Activated CD4-positive, alpha-beta T cell treated with anti-CD3 and anti-CD28 coated beads for 36 hours (primary cell): ENCODE measurements around the gene PTCH2. TPM values are rescaled to one million over a fixed set of nuclear protein-coding genes. Genes with fewer than 3 reads are reported as not detected.
"Not testable (repeated sequence)": the region's sequence is repeated elsewhere in the genome, so short reads cannot be mapped to it uniquely, and the experiment has no call there.

Source experiments
- ATAC-seq: fragments of 200-7000 bp; cut with Tn5 transposase; one replicate; pipeline ENCODE4 v1.10.0; 2021; ENCODE audit warnings: mild to moderate bottlenecking, moderate library complexity
- CTCF ChIA-PET: fragments of 350-600 bp; sonication (Branson Sonifier 250); formaldehyde crosslinking; loops from one replicate; lab custom pipeline; 2021; ENCODE audit warnings: antibody characterized with exemption; lab: Charles Lee
- POLR2A ChIA-PET: fragments of 350-600 bp; sonication (Branson Sonifier 250); formaldehyde crosslinking; loops from one replicate; lab custom pipeline; 2021; ENCODE audit warnings: antibody characterized with exemption, inconsistent platforms; lab: Charles Lee
- DNase-seq: peaks from one replicate; pipeline ENCODE4 v3.0.0-alpha.2; 2020
- H3K27ac Mint-ChIP-seq: one replicate; pipeline ENCODE4 v1.8.0; 2021; ENCODE audit warnings: mixed read lengths
- H3K27me3 Mint-ChIP-seq: one replicate; pipeline ENCODE4 v1.8.0; 2021; ENCODE audit warnings: mixed read lengths
- H3K36me3 Mint-ChIP-seq: one replicate; pipeline ENCODE4 v1.8.0; 2021; ENCODE audit warnings: low read depth, mixed read lengths
- H3K4me1 Mint-ChIP-seq: one replicate; pipeline ENCODE4 v1.8.0; 2021; ENCODE audit warnings: mixed read lengths
- H3K4me3 Mint-ChIP-seq: one replicate; pipeline ENCODE4 v1.8.0; 2021; ENCODE audit warnings: mild to moderate bottlenecking, moderate library complexity, mixed read lengths
- H3K9me3 Mint-ChIP-seq: one replicate; pipeline ENCODE4 v1.8.0; 2021; ENCODE audit warnings: low read depth, mixed read lengths
- intact Hi-C, 2 experiments: fragments of 100-400 bp; cut with DNase I in 1 of 2; cut with micrococcal nuclease in 1 of 2; formaldehyde crosslinking; loops; one replicate each; pipeline versions ENCODE4 v1.14.2 to v1.15.1; 2022 to 2024; cut with DNase I, micrococcal nuclease
- total RNA-seq, 2 experiments: library from RNA; stranded (reverse); gene quantifications; one replicate each; pipeline ENCODE4 v1.2.3, GENCODE V29; 2021

Gene PTCH2
- total RNA-seq, 2 experiments from 2014 or later = 0.37 to 0.69 TPM

DNA sequence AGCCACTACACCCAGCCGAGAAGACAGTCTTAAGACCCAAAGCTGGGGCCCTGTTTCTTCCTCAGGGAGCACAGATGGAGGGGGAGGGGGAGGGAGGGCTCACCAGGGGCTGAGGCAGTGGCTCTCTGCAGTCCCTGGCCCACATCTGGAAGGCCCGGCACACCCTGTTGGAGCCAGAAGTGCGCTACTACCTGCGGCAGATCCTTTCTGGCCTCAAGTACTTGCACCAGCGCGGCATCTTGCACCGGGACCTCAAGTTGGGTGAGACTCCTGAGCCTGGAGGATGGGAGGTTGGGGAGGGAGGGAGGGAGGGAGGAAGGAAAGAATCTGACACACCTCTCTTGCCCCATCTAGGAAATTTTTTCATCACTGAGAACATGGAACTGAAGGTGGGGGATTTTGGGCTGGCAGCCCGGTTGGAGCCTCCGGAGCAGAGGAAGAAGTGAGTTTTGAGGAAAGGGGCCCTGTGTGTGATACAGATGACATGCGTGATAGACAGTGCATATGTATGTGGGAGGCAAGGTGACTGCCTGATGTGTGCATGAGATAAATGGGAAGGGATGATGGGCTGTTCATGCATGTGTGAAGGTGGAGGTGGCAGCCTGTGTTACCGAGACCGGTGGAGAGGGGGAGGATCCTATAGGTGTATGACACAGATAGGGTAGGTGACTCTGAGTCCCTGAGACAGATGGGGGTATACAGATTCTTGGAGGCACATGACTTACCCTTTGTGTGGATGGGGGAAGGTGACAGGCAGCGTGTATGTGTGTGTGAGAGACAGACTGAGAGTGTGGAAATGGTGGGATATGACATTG is 41.4 kb downstream of the PTCH2 start:
- ATAC-seq (peak; percentile 13), DNase-seq (peak; percentile 65)
- Mint-ChIP-seq H3K4me3 (peak overlapping the region; percentile 87), H3K27me3 (no peaks in the 10 kb centered on the region), H3K27ac (peak overlapping the region; percentile 92), H3K9me3 (no peaks in the 10 kb centered on the region), H3K36me3 (peaks cover 54% of the 10 kb centered on the region), H3K4me1 (peaks cover 52% of the 10 kb centered on the region)
- intact Hi-C loops = loop anchor here (1.0 to 10.0 kb wide), 13 partner anchors 8 to 885 kb away; partner anchors contain the start of genes RNU5D-1 (in 2 of the 2), ARMH1 (in 1 of the 2), EIF2B3 (in 1 of the 2) and GPBP1L1 (in 1 of the 2)
- ChIA-PET CTCF (interaction anchor here (1.1 to 1.8 kb wide), 2 partner anchors 11 to 18 kb away, joined by 5 to 6 read pairs; no protein-coding TSS in a partner anchor), POLR2A (interaction anchor here (0.6 to 5.1 kb wide), 8 partner anchors 8 to 502 kb away, joined by 4 to 186 read pairs (median 18); partner anchors contain the start of genes BTBD19, HECTD3, RNU5D-1 and RPS8)

DNA sequence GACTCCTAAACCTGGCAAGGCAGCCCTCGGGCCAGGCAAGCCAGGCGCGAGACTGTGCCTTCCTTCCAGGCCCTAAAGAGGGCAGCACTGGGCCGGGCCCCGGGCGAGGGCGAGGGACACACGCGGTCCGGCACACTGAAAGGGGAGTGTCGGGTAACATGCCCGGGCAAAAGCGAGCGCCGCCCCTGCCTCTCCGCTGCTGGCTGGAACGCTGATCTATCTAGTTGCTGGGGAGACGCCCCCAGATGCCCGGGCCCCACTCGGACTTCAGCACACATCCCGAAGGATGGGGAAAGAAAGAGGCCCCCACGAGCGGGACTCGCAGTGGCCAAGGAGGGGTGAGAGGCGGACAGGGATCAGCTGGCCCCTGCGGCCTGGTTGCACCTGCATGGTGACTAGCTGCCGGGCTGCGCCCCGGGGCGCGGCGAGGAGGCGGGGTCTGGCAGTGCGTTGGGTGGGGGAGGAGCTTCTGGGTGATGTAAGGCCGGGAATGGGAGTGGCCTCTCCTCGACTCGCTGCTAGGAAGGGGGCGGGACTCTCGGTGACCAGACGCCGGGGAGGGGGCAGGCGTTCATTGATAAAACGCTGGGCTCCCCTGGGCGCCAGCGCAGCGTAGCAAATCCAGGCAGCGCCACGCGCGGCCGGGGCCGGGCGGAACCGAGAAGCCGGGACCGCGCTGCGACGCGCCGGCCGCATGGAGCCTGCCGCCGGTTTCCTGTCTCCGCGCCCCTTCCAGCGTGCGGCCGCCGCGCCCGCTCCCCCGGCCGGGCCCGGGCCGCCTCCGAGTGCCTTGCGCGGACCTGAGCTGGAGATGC is 43.1 kb downstream of the PTCH2 start, which contains the start of gene PLK3:
PLK3 (plus strand) TSS at position 608 of the 815 bp plus-strand sequence; CDS start at position 695, 87 bp downstream.
- peak within 1 kb of the TSS; percentile 100 for H3K27ac Mint-ChIP-seq
- no peaks in the 10 kb centered on the region for H3K9me3 Mint-ChIP-seq
- peak within 1 kb of the TSS; percentile 87 for H3K4me3 Mint-ChIP-seq
- H3K36me3 Mint-ChIP-seq = peaks cover 43% of the 10 kb centered on the region
- POLR2A ChIA-PET = interaction anchor here (0.6 to 5.1 kb wide), 20 partner anchors 9 to 722 kb away, joined by 3 to 186 read pairs (median 5); partner anchors contain the start of genes BEST4, BTBD19, HECTD3 and MUTYH
- DNase-seq (peak; percentile 99), ATAC-seq (peak; percentile 84)
- no peaks in the 10 kb centered on the region for H3K27me3 Mint-ChIP-seq
- CTCF ChIA-PET = interaction anchor here (0.6 to 2.3 kb wide), 14 partner anchors 9 to 271 kb away, joined by 3 to 22 read pairs (median 6); partner anchors contain the start of genes BEST4, EIF2B3, HECTD3 and RNU5D-1
- intact Hi-C loops = loop anchor here (2.0 to 10.0 kb wide), 11 partner anchors 19 to 887 kb away; partner anchors contain the start of genes RNU5D-1 (in 2 of the 2), ARMH1 (in 1 of the 2), EIF2B3 (in 1 of the 2) and GPBP1L1 (in 1 of the 2)
- peaks cover 41% of the 10 kb centered on the region for H3K4me1 Mint-ChIP-seq

DNA sequence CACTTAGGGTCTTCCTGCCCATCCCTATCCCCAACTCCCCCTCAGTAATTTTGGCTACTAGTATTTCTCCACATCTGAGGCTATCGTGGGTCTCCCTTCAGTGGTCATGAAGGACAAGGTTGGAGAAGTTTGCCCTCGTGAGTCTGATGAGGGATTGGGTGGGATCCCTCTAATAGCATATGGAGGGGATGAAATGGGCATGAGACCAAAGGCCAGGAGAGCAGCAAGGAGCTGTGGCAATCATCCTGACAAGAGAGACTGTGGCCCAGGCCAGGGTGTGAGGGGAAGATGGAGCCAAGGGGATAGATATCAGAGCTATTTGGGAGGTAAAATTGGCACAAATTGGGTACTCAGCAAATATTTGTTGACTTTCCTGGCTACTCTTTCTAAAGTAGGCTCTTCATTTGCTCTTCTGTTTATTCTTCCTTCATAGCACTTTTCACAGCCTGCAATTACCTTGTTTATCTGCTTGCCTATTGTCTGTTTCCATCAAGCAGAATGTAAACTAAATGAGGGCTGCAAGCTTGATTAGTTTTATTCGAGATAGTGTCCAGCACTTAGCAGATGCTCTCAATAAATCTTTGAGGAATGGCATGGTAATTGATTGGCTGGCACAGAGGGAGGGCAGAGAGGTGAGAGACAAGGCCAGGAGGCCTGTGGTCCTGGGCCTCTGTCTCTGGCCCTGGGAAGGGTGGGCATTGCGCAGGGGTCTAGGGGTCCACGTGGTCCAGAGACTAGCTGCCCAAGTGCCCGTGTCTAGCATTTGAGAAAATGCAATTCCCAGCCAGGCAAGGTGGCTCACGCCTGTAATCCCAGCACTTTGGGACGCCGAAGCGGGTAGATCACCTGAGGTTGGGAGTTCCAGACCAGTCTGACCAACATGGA is 44.3 kb downstream of the PTCH2 start:
- CTCF ChIA-PET = interaction anchor here (0.6 to 2.3 kb wide), 10 partner anchors 9 to 142 kb away, joined by 3 to 22 read pairs (median 3); partner anchors contain the start of genes BEST4, BTBD19 and RNU5D-1
- POLR2A ChIA-PET = interaction anchor here (0.8 to 5.1 kb wide), 4 partner anchors 11 to 23 kb away, joined by 3 to 186 read pairs (median 22); partner anchors contain the start of gene RPS8
- DNase-seq = peak; percentile 5
- Mint-ChIP-seq H3K36me3 (peaks cover 30% of the 10 kb centered on the region), H3K9me3 (no peaks in the 10 kb centered on the region), H3K4me3 (peak overlapping the region; percentile 87), H3K27ac (peak overlapping the region; percentile 100), H3K4me1 (peaks cover 29% of the 10 kb centered on the region), H3K27me3 (no peaks in the 10 kb centered on the region)
- intact Hi-C loops = no loop called here
- no peak for ATAC-seq

DNA sequence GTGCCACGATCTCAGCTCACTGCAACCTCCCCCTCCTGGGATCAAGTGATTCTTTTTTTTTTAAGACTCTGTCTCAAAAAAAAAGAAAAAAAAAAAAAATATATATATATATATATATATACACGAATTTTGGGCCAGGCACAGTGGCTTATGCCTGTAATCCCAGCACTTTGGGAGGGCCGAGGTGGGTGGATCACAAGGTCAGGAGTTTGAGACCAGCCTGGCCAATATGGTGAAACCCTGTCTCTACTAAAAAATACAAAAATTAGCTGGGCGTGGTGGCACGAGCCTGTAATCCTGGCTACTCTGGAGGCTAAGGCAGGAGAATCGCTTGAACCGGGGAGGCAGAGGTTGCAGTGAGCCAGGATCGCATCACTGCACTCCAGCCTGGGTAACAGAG is 45.2 kb downstream of the PTCH2 start:
- Mint-ChIP-seq H3K36me3 (peaks cover 22% of the 10 kb centered on the region), H3K4me1 (peaks cover 22% of the 10 kb centered on the region), H3K27ac (peak overlapping the region; percentile 42)
- DNase-seq = peak; percentile 7
- intact Hi-C loops, H3K27me3 Mint-ChIP-seq, ATAC-seq, H3K9me3 Mint-ChIP-seq, H3K4me3 Mint-ChIP-seq: not testable (repeated sequence)
- POLR2A ChIA-PET = interaction anchor here (0.9 to 5.1 kb wide), 2 partner anchors 22 to 506 kb away, joined by 9 to 186 read pairs; no protein-coding TSS in a partner anchor
- CTCF ChIA-PET = interaction anchor here (0.8 to 1.6 kb wide), 4 partner anchors 10 to 16 kb away, joined by 3 to 7 read pairs (median 3); partner anchors contain the start of gene BEST4

DNA sequence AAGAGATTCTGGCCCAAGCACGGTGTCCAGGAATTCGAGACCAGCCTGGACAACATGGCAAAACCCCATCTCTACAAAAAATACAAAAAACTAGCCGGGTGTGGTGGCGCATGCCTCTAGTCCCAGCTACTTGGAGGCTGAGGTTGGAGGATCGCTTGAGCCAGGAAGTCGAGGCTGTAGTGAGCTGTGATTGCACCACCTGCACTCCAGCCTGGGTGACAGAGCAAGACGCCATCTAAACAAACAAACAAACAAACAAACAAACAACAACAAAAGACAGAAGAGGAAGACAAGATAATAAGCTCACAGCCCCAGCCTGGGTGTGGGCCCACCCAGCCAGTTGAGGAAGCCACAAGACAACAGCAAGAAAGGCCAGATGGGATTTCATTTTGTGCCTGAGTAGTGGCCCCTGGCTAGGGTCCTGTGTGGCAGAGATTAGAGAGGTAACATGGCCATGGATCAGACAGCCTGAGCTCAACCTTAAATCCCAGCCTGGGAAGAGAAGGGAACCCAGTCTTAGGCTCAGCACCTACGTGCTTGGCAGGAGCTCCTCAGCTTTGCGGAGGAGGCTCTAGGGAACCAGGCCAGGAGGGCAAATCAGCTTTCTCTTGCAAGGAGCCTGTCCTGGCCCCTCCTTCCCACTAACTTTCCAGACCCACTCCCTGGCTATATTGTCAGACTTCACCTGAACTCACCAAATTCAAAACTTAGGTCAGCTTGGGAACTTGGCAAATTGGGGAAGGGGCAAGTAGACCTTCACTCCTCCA is 50.1 kb downstream of the PTCH2 start:
- ChIA-PET POLR2A (interaction anchor here (0.6 to 2.8 kb wide), 8 partner anchors 10 to 218 kb away, joined by 3 to 18 read pairs (median 4); partner anchors contain the start of genes BTBD19 and HECTD3), CTCF (interaction anchor here (0.5 to 1.8 kb wide), 11 partner anchors 9 to 220 kb away, joined by 3 to 8 read pairs (median 4); partner anchors contain the start of gene UROD)
- Mint-ChIP-seq H3K9me3 (no peaks in the 10 kb centered on the region), H3K27ac (no peak overlapping the region), H3K36me3 (no peaks in the 10 kb centered on the region), H3K27me3 (no peaks in the 10 kb centered on the region), H3K4me1 (no peaks in the 10 kb centered on the region), H3K4me3 (no peak overlapping the region)
- DNase-seq = peak; percentile 4
- intact Hi-C loops = no loop called here
- ATAC-seq = no peak

DNA sequence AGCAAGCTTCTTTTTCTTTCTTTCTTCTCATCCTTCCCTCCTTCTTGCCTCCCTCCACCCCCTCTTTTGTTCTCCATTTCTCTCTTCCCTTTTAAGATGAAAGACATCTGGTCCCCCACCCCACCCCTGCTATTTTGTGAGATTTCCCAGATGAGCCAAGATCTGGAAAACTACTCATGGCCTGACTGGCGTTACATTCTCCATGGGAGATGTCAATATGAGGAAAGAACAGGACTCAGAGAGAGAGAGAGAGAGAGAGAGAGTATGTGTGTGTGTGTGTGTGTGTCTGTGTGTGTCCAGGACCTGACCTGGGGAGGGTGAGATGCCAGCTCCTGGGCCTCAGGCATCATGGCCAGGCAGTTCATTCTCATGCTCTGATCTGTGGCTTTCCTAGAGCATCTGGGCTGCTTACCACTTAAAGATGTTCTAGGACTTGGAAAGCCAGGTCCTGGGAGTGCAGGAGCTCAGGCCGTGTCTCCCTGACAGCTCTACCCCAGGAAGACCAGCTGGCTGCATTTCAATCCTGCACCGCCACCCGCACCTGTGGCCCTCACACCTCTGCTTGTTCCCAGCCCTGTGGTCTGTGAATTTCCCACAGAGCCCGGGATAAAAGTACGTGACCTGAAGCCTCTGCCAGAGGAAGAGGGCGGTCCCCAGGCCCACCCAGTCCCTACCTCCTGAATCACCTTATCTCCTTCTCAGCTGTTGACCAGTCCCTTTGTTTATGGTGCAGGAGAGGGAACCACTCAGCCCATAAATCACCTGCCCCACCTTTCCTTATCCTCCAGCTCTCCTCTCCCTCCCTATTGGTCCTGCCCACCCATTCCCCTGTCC is 51.9 kb downstream of the PTCH2 start:
- DNase-seq (no peak), ATAC-seq (no peak)
- no peaks in the 10 kb centered on the region for H3K36me3 Mint-ChIP-seq
- POLR2A ChIA-PET = interaction anchor here (0.6 to 2.6 kb wide), 8 partner anchors 9 to 760 kb away, joined by 3 to 18 read pairs (median 4); partner anchors contain the start of genes PLK3 and RPS8
- no peaks in the 10 kb centered on the region for H3K9me3 Mint-ChIP-seq
- H3K27ac Mint-ChIP-seq = no peak overlapping the region
- intact Hi-C loops = no loop called here
- CTCF ChIA-PET = interaction anchor here (1.8 to 3.0 kb wide), 6 partner anchors 8 to 62 kb away, joined by 5 to 9 read pairs (median 6); partner anchors contain the start of genes PLK3 and RNU5D-1
- peaks cover 5% of the 10 kb centered on the region for H3K4me1 Mint-ChIP-seq
- no peak overlapping the region for H3K4me3 Mint-ChIP-seq
- no peaks in the 10 kb centered on the region for H3K27me3 Mint-ChIP-seq

DNA sequence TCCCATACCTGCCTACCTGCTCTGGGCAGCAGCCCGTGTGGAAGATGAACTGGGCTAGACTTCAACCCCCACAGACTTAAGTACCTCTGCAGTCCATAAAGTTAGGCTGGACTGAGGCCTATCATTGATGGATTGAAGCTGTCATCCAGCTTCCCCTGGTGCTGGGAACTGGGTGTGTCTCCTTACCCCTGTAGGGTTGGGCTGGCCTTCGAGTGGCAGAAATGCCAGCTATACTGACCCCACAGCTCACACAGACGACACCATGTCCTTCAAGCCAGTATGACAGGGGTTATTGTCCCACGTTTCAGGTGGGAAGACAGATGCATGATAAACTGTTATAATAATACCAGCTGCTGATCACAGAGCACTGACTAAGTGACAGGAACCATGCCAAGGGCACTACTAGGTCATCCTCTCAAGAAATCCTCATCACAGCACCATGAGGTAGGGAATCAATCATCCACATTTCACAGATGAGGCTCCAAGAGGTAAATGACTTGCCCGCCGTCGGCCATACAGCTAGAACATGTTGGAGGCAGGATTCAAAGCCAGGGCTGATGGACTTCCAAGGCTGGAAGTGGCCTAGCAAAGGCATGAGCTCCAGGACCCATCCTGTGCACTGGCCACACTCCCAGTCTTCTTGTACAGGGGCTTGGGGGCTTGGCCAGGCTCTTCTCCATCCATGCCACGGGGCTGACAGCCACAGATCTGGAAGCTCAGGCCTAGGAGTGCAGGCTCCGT is 54.8 kb downstream of the PTCH2 start, which contains the start of gene BEST4:
BEST4 (minus strand) TSS at position 51 of the 741 bp plus-strand sequence. CDS start 465 bp downstream, outside the sequence.
- Mint-ChIP-seq H3K36me3 (peaks cover 1% of the 10 kb centered on the region), H3K4me1 (peaks cover 27% of the 10 kb centered on the region), H3K4me3 (no peak within 1 kb of the TSS), H3K27me3 (no peaks in the 10 kb centered on the region), H3K9me3 (no peaks in the 10 kb centered on the region), H3K27ac (no peak within 1 kb of the TSS)
- CTCF ChIA-PET = interaction anchor here (0.6 to 1.3 kb wide), 6 partner anchors 8 to 705 kb away, joined by 3 to 4 read pairs (median 3); partner anchors contain the start of gene PLK3
- DNase-seq (no peak), ATAC-seq (no peak)
- POLR2A ChIA-PET = interaction anchor here (0.6 to 3.2 kb wide), 7 partner anchors 12 to 760 kb away, joined by 3 to 29 read pairs (median 5); partner anchors contain the start of genes DYNLT4, PLK3 and RNU5D-1
- intact Hi-C loops = loop anchor here in 1 of 2 experiments (5.0 kb wide), 1 partner anchor 224 kb away; the partner anchor contains the start of genes HECTD3 and UROD

DNA sequence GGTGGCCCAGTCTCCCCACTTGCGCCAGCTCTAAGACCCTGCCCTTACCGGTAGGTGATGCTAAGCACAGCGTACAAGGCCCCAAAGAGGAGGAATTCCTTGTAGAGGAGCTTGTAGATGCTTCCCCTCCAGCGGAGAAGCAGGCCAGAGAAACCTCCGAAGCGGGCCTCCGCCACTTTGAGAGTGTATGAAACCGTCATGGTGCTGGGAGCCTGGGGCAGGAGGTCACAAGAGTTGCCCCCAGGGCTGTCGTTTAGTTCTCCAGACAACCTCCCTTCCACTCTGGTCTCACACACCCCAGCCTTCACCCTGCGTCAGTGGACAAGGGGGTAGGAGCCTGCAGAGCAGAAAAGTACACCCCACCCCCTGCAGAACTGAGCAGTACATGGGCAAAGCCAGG is 55.5 kb downstream of the PTCH2 start:
- DNase-seq = no peak
- H3K27me3 Mint-ChIP-seq = no peaks in the 10 kb centered on the region
- no peak overlapping the region for H3K27ac Mint-ChIP-seq
- POLR2A ChIA-PET = interaction anchor here (0.6 to 3.2 kb wide), 6 partner anchors 12 to 760 kb away, joined by 3 to 29 read pairs (median 8); partner anchors contain the start of genes PLK3 and RPS8
- peaks cover 6% of the 10 kb centered on the region for H3K36me3 Mint-ChIP-seq
- H3K4me3 Mint-ChIP-seq = no peak overlapping the region
- intact Hi-C loops = loop anchor here in 1 of 2 experiments (5.0 kb wide), 1 partner anchor 225 kb away; the partner anchor contains the start of genes HECTD3 and UROD
- CTCF ChIA-PET = interaction anchor here (0.6 to 2.3 kb wide), 8 partner anchors 9 to 552 kb away, joined by 3 to 13 read pairs (median 4); partner anchors contain the start of gene RPS8
- peaks cover 29% of the 10 kb centered on the region for H3K4me1 Mint-ChIP-seq
- ATAC-seq = no peak
- H3K9me3 Mint-ChIP-seq = no peaks in the 10 kb centered on the region
